ENCODE data around the gene LIN28A. TPM values are rescaled to one million over a fixed set of nuclear protein-coding genes. Genes with fewer than 3 reads are reported as not detected.

LIN28A gene
- total and polyA plus RNA-seq, 2 donors (not counting 1 experiment from before 2014, with no cell fraction given), result not detected

GRCh38 chr1:26432793-26433192, 22.2 kb downstream of the LIN28A start:
- intact Hi-C loops (cut with micrococcal nuclease), result loop anchor here (1.0 to 10.0 kb wide), 8 partner anchors 24 to 434 kb away; partner anchors contain the start of genes CD52, CEP85, HMGN2 and PAFAH2
- Histone ChIP-seq H3K27me3 (replicated peaks in 1 of 4; ENCODE audit: control extremely low read depth in 1 of 4, control insufficient read depth in 3 of 4, insufficient read depth in 4 of 4, low read length in 3 of 4) (no peaks in the 10 kb centered on the region), H2AFZ (ENCODE audit: insufficient read depth, low read depth, low read length, poor library complexity, severe bottlenecking) (peak overlapping the region; percentile 91), H3K4me2 (replicated peaks; ENCODE audit: low read depth, low read length, poor library complexity, severe bottlenecking) (peak overlapping the region; percentile 82), H3K9me3 (ENCODE audit: control extremely low read depth in 1 of 3, control insufficient read depth in 2 of 3, insufficient read depth in 1 of 3, low read length in 2 of 3) (no peaks in the 10 kb centered on the region), H3K4me1 (ENCODE audit: control insufficient read depth in 2 of 2, insufficient read depth in 2 of 2, low read length in 2 of 2) (peaks cover 15 to 21% of the 10 kb centered on the region in 2 donors), H3K27ac (ENCODE audit: low read length in 2 of 2) (peak overlapping the region; percentile 61 to 86), H4K20me1 (ENCODE audit: control insufficient read depth, insufficient read depth, low read length, poor library complexity, severe bottlenecking) (no peaks in the 10 kb centered on the region), H3K9ac (ENCODE audit: low read length) (peak overlapping the region; percentile 67), H3K4me3 (ENCODE audit: control extremely low read depth in 1 of 5, extremely low read depth in 1 of 5, insufficient read depth in 1 of 5, low read depth in 2 of 5, low read length in 4 of 5) (peak overlapping the region; percentile 62 to 97 (median 77)), H3K36me3 (replicated peaks in 1 of 2; ENCODE audit: control extremely low read depth in 1 of 2, control insufficient read depth in 1 of 2, extremely low read depth in 1 of 2, insufficient read depth in 2 of 2, low read length in 1 of 2) (peaks cover 1 to 15% of the 10 kb centered on the region in 2 experiments), H3K79me2 (ENCODE audit: control insufficient read depth, insufficient read depth, low read length) (peaks cover 38% of the 10 kb centered on the region)
- DNase-seq (no peak), ATAC-seq (ENCODE audit: low read depth) (no peak)
- Mint-ChIP-seq H3K27me3 (no peaks in the 10 kb centered on the region), H3K9me3 (ENCODE audit: insufficient read depth) (no peaks in the 10 kb centered on the region), H3K4me3 (peak overlapping the region; percentile 95), H3K4me1 (peaks cover 20% of the 10 kb centered on the region), H3K27ac (peak overlapping the region; percentile 8)
- ChIA-PET CTCF (interaction anchor here (1.3 to 3.4 kb wide), 7 partner anchors 16 to 263 kb away, joined by 5 to 23 read pairs (median 7); partner anchors contain the start of genes CEP85, HMGN2 and ZNF593), POLR2A (interaction anchor here (1.0 to 2.4 kb wide), 4 partner anchors 39 to 1293 kb away, joined by 3 to 18 read pairs (median 8); partner anchors contain the start of gene HMGN2)
- TF ChIP-seq CTCF (IDR thresholded peaks at IDR 0.05) (no peak), EZH2 (IDR thresholded peaks at IDR 0.05; ENCODE audit: borderline replicate concordance, insufficient read depth, low read depth, low read length, poor library complexity, severe bottlenecking) (no peak)
- 33% methylated on average over 1 of the region's 3 CpGs for WGBS (ENCODE audit: insufficient coverage)

GRCh38 chr1:26434161-26434752, 23.6 kb downstream of the LIN28A start:
- ATAC-seq (ENCODE audit: low read depth) (no peak), DNase-seq (no peak)
- Mint-ChIP-seq H3K27ac (no peak overlapping the region), H3K4me3 (no peak overlapping the region), H3K4me1 (peaks cover 20% of the 10 kb centered on the region), H3K27me3 (no peaks in the 10 kb centered on the region), H3K9me3 (ENCODE audit: insufficient read depth) (no peaks in the 10 kb centered on the region)
- H3K27ac ChIP-seq (ENCODE audit: low read length in 2 of 2), result peak overlapping the region in 1 of 2 donors; percentile 49
- TF ChIP-seq CTCF (IDR thresholded peaks at IDR 0.05) (no peak), EZH2 (IDR thresholded peaks at IDR 0.05; ENCODE audit: borderline replicate concordance, insufficient read depth, low read depth, low read length, poor library complexity, severe bottlenecking) (no peak)
- no peak overlapping the region for H3K4me3 ChIP-seq (ENCODE audit: control extremely low read depth in 1 of 5, extremely low read depth in 1 of 5, insufficient read depth in 1 of 5, low read depth in 2 of 5, low read length in 4 of 5)
- no peak overlapping the region for H3K4me2 ChIP-seq (replicated peaks; ENCODE audit: low read depth, low read length, poor library complexity, severe bottlenecking)
- H3K9ac ChIP-seq (ENCODE audit: low read length), result no peak overlapping the region
- H4K20me1 ChIP-seq (ENCODE audit: control insufficient read depth, insufficient read depth, low read length, poor library complexity, severe bottlenecking), result no peaks in the 10 kb centered on the region
- no peaks in the 10 kb centered on the region for H3K27me3 ChIP-seq (replicated peaks in 1 of 4; ENCODE audit: control extremely low read depth in 1 of 4, control insufficient read depth in 3 of 4, insufficient read depth in 4 of 4, low read length in 3 of 4)
- peaks cover 15 to 21% of the 10 kb centered on the region in 2 donors for H3K4me1 ChIP-seq (ENCODE audit: control insufficient read depth in 2 of 2, insufficient read depth in 2 of 2, low read length in 2 of 2)
- H3K9me3 ChIP-seq (ENCODE audit: control extremely low read depth in 1 of 3, control insufficient read depth in 2 of 3, insufficient read depth in 1 of 3, low read length in 2 of 3), result no peaks in the 10 kb centered on the region
- H3K36me3 ChIP-seq (replicated peaks in 1 of 2; ENCODE audit: control extremely low read depth in 1 of 2, control insufficient read depth in 1 of 2, extremely low read depth in 1 of 2, insufficient read depth in 2 of 2, low read length in 1 of 2), result peaks cover 6 to 27% of the 10 kb centered on the region in 2 experiments
- intact Hi-C loops (cut with micrococcal nuclease), result loop anchor here (10.0 kb wide), 1 partner anchor 119 kb away; the partner anchor contains the start of gene CD52
- H3K79me2 ChIP-seq (ENCODE audit: control insufficient read depth, insufficient read depth, low read length), result peaks cover 46% of the 10 kb centered on the region
- POLR2A ChIA-PET, result no interaction called here
- CTCF ChIA-PET, result interaction anchor here (3.4 kb wide), 1 partner anchor 37 kb away, joined by 23 read pairs; the partner anchor contains the start of gene HMGN2
- H2AFZ ChIP-seq (ENCODE audit: insufficient read depth, low read depth, low read length, poor library complexity, severe bottlenecking), result no peak overlapping the region

Data from B cell (primary cell).